ENCODE results near the gene ARL13A.
"Not testable (repeated sequence)": the region's sequence is repeated elsewhere in the genome, so short reads cannot be mapped to it uniquely, and the experiment has no call there.

The ARL13A gene

DNA sequence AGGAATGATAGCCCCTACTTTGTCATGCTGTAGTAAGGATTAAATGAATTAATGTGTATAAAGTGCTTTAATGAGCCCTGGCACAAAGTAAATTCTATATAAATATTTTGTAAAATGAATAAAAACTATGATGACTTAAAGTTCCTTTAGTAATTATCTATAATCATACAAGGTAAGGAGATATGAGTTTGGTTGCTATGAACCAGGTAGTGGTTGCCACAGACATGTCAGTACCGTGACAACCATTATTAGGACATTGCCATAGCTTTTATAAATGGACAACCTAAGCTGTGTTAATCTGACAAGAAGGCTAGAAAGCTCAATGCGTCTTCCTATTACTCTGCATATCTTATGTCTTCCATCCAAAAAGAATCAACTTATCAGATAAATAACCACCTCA, at the start of gene ARL13A:
Gene ARL13A, plus strand, starts transcription at position 301 of the 400 bp plus-strand sequence. CDS start 3,982 bp downstream, outside the sequence.
- no peak for DNase-seq

GRCh38 chrX:100924375-100924774, 45.1 kb upstream of the ARL13A start:
- no peak for DNase-seq

- DNase-seq = no peak
Measured at GRCh38 chrX:100926453-100926852, 43.1 kb upstream of the ARL13A start.

DNA sequence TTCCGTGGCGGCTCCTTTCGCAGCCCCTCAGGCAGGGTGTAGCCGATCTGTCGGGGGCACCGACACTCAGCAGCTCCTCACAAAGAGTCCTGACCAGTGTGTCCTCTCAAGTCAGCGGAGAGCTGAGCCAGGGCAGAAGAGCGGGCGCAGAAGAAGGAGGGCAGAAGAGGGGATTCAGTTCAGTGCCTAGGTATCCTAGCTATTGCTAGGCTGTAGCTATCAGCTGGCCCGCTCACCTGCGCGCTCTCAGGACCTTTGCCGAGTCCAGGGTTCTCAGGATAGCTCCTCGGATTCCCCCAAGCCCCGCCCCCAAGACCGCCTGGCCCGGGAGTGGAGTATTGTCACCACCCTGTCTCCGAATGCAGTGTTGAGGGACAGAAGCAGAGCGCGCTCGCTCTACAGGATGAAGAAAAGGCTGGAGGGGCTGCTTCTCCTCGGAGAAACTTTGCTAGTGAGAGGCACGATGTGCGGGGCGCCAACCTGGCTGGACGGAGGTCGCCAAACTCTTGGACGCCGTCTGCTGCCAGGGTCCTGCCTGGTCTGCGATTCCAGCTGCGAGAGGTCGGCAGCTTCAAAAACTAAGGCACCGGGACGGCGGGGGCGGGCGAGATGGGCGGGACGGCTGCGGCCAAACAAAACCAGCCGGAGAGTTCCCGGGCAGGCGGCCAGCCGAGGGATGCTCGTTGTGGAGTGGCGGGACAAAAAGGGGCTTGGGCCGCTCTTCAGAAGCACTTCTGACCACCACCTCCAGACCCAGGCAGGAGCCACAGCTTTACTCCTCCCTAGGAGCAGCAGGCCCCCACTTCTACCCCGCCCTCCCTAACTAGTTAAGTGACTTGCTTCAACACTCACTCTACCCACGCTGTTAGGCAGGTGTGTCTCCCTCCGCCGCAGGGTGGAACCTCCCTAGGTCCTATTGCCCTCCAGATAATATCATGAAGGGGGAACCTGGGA, 40.6 kb upstream of the ARL13A start, which contains the start of gene XKRX:
Gene XKRX, minus strand, starts transcription at position 258 of the 954 bp plus-strand sequence. CDS start 613 bp downstream, outside the sequence.
- no peak for DNase-seq

DNA sequence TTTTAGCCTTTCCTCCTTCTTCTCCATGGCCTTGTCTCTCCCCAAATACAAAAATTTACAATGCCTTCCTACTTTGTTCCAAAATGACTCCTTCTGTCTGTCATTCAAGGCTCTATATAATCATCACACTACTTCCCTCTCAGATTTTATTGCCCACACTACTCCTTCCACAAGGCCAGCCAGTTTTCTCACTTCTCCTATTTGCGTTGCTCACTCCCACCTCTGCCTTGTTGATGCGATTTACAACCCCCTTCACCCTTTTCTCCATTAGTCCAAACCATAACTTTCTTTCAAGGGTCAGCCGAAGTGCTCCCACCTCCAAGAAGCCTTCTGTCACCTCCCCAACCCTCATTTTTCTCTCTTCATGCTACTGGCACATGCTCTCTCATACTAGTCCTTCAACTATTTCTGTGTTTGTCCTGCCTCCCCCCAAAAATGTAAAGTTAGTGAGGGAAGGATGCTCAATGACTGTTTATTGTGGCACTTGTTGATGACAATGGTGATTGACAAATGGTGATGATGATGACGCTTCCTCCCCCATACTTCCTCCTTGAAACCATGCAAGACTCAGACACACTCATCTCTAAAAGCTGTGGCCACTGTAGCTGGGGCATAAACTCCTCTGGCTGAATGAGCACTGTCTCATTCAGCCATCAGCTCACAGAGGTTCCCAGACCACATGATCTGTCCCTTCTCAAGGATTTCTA, 38.1 kb upstream of the ARL13A start:
- no peak for DNase-seq

DNA sequence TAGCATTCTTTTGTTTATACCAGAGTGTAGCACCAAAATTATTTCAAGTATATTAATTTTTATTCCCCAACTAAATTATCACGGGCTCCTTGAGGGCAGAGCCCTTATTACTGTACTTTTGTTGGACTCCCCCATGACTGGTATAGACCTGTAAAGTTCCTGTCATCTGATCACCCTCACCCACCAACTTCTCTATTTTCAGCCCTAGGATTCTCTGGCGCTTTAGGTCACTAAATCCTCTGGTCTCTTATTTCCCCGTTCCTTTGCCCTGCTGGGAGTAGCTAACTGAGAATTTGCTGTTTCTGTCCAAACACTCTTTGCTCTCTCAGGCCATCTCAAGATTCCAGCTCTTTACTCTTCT, 37.6 kb upstream of the ARL13A start:
- no peak for DNase-seq

DNA sequence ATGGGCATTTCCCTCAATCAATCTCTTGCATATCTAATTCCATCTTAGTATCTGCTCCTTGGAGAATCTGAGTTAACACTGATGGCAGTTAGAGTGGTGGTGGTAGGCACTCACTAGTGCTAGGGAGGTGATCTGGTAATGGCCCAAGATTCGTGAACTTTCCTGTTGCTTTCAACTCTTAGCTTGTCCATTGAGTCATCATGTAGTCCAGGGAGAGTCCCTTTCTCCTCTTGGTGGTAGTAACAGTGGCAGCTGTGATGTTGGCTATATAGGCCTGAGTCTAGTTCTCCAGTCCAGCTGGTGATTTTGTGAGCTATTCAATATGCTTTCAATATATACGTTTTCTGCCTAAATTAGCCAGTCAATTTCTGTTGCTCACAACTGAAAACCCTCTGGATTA, 33.7 kb upstream of the ARL13A start:
- DNase-seq = no peak

DNA sequence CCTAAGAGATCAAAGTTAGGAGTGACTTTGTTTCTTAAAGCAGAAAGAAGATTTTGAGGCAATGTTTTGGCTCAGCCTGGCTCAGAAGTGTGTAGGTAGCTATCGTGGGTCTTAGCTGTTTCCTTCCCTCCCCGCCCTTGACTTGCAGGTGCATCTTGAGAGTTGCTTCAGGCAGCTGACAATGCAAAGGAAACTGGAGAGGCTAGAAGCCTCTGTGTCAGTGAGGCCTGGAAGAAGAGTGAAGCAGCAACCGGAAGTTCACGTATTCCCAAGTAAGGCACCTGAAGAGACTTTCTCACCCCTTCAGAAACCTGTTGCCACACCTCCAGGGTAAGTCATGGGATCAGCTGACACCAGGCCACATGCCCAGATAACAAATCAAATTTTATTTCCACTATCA, 30.2 kb upstream of the ARL13A start:
- no peak for DNase-seq

- no peak for DNase-seq
Measured at GRCh38 chrX:100944601-100945000, 24.9 kb upstream of the ARL13A start.

- no peak for DNase-seq
Measured at GRCh38 chrX:100946299-100946927, 23.1 kb upstream of the ARL13A start.

DNA sequence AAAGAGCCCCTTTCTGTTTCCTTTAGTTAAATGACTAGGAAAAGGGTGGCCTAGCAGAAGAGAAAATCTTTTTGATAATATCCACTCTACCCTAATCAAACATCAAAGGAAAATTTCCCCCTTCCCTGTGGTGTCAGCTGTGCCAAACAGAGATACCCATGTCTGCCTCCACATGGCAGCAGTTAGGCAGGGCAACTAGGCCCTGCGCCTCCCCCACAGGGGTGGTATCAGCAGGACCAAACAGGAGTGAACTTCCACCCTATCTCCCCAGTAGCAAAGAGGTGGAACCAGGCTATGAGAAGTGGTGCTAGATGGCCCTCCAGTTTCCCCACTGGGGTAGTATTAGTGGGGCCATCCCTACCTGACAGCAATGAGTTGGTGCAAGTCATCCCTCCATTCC, 21.0 kb upstream of the ARL13A start:
- DNase-seq = no peak

GRCh38 chrX:100962811-100963210, 6.7 kb upstream of the ARL13A start:
- DNase-seq = no peak

DNA sequence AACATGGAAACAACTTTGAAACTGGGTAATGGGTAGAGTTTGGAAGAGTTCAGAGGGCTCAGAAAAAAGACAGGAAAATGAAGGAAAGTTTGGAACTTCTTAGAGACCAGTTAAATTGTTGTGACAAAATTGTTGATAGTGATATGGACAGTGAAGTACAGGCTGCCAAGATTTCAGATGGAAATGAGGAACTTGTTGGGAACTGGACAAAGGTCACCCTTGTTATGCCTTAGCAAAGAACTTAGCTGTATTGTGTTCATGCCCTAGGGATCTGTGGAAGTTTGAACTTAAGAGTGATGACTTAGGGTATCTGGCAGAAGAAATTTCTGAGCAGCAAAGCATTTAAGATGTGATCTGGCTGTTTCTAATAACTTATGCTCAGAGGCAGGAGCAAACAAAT, 5.1 kb upstream of the ARL13A start:
- no peak for DNase-seq

DNA sequence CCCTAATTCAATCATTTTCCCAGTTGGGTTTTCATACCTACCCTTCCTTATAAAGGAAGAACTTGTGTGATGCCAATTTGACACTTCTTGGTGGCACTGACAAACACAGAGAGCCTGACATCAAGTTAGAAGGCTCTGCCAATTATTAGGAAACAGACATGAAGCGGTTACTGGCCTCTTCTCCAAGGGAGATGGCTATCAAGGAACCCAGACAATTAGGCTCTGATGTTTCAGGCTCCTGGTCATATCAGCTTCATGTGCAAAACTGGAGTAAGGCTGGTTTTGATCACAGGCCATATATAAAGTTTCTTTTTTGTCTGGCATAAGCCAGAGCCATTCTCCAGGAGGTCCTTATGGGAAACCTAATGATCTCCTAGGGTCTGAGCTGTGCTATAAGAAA, 428 bp downstream of the ARL13A start:
- no peak for DNase-seq

GRCh38 chrX:100973411-100973810, 3.9 kb downstream of the ARL13A start:
- no peak for DNase-seq

DNA sequence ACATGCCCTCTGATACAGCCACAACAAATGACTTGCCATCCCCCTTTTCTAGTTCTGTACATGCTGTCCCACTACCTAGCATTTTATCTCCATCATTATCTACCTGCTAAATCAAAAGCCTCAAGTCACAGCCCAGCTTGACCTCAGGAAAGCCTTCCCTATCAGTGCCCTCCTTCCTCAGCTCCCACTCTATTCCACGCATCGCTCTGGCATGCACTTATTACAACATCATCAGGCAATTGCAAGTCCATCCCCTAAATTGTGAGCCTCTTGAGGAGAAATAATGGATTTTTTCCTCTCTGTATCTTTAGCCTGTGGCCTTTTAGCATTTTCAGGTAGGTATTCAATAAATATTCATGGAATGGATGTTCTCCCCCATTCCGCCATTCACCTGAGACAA, 5.7 kb downstream of the ARL13A start:
- no peak for DNase-seq

DNA sequence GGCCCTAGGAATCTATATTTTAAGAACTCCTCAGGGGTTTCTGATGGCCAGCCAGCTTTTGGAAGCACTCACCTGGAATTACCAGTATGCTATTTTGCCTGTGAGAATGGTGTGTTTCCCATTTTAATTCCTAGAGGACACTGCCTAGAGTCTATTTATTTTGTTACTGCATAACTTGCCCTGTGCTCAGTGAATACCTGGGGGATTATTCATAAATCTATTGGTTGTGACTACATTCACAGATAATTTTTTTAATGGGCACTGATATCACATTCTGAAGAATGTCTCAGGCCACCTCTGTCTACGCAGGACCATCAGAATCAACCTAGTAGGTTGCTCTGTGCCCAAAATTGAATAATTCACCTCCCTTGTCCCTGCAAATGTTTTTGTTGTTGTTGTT, 6.7 kb downstream of the ARL13A start:
- DNase-seq = no peak

DNA sequence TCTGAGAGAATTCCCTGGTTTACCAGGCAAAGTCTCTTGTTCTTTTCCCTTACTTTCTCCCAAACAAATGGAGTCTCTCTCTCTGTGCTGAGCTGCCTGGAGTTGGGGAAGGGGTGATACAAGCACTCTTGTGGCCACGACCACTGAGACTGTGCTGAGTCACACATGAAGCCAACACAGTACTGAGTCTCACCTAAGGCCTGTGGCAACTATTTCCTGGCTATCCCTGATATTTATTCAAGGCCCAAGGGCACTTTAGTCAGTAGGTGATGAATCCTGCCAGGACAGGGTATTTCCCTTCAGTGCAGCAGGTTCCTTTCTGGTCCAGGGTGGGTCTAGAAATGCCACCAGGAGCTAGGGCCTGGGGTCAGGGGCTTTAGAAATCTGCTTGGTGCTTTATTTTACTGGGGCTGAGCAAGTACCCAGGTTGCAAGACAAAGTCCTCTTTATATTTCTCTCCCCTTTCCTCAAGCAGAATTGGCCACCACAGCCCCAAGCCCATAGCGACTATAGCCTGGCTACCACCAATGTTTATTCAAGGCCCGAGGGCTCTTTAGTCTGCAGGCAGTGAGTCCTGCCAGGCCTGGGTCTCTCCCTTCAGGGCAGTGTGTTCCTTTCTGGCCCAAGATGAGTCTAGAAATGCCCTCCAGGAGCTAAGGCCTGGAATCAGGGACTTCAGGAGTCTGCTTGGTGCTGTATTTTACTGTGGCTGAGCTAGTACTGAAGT, 10.5 kb downstream of the ARL13A start:
- no peak for DNase-seq

DNA sequence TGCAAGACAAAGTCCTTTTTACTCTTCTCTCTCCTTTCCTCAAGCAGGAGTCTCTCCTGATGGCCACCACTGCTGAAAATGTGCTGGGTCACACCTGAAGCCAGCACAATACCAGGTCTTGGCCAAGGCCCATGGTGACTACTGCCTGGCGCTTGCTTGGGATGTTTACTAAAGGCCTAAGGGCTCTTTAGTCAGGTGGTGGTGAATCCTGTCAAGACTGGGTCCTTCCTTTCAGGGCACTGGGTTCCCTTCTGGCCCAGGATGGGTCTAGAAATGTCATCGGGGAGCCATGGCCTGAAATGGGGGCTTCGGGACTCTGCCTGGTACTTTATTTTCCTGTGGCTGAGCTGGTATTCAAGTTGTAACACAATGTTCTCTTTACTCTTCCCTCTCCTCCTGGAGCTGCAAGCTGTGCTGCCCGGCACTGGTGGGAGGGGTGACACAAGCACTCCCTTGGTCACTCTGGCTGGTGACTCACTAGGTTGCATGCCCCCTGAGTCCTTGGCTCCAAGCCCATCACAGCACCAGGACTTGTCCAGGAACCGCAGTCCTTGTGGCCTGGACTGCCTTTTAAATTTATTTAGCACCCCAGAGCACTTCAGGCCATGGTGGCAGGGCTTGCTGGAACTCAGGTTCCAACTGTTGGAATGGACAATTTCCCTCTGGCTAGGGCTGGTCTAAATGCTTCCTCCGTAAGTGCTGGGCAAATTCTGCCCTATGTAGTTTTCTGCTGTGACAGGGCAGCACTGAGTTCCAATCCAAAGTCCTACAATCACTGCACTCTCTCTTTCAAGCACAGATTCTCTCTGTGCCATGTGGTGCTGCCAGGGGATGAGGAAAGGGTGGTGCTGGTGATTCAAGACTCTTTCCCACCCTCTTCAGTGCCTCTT, 11.3 kb downstream of the ARL13A start:
- DNase-seq = no peak

DNA sequence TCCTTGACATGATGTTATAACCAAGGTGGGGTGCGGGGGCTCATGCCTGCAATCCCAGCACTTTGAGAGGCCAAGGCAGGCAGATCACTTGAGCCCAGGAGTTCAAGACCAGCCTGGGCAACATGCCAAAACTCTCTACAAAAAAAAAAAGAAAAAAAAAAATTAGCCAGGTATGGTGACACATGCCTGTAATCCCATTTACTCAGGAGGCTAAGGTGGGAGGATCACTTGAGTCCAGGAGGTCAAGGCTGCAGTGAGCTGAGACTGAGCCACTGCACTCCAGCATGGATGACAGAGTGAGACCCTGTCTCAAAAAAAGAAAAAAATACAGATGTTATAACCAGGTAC, 12.0 kb downstream of the ARL13A start:
- not testable (repeated sequence) for DNase-seq

DNA sequence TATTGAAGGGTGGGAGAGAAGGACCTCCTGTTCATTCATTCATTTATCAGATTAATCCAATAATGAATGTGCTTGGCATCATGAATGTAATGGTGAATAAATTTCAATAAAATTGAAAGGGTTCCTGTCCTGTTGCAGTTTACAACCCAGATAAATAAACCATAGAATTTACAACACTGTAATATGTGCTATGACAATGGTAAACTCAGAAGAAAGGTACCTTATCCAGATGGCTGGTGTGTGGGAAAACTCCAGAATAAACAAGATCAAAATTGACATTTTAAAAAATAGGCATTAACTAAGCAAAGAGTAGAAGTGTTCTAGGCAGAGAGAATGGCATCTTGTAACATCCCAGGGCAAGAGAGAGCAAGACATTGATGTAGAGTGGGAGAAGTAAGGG, 15.3 kb downstream of the ARL13A start:
- DNase-seq = no peak

DNA sequence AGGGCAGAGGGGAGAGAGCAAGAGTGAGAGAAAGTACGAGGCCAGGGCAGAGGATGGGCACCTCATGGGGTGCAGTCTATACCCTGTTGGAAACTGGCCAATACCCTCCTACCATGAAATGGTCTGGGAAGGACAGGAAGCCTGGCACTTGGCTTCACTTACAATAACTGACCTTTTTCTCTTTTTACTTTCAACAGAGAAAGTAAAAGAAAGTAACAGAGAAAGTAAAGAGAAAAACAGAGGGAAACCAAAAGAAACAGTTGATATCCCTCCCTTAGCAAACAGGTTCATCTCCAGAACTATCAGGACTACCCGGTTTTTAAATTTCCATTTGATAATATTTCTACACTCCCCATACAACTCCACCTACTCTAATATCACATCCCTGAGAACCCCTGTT, 20.6 kb downstream of the ARL13A start:
- DNase-seq = no peak

Data from SIG-M5 (cell line).